ENCODE results near the gene CRIM1.

DNA sequence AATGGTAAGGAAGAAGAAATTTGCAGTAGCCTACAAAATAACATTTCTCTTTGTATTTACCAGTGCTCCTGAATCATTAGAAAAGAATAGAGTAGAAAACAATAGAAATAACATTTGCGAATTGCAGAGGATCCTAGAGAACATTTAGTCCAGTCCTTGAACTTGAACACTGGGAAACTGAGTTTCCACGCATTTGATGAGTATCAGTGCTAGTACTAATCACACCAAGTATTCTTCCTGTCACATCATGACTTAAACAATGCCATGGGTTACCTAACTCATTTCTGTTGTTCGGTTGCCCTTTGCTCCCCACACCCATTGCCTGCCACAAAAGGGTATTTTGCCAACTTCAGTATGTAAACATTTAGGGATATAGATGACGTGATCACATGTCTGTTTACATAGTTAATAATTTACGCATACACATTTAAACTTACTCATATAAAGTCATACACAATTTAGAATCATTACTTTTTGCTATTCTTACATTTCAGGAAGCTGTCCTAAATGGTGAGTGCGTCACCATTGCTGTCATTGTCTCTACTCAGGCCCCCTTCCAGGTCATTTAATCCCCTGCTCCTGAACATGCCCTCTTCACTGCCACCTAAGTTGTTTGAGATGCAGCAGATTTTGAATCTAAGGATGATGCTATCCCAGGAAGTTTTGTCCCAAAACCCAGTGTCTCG lies 42.3 kb downstream of the CRIM1 start:
- TF ChIP-seq, protein P1, sequence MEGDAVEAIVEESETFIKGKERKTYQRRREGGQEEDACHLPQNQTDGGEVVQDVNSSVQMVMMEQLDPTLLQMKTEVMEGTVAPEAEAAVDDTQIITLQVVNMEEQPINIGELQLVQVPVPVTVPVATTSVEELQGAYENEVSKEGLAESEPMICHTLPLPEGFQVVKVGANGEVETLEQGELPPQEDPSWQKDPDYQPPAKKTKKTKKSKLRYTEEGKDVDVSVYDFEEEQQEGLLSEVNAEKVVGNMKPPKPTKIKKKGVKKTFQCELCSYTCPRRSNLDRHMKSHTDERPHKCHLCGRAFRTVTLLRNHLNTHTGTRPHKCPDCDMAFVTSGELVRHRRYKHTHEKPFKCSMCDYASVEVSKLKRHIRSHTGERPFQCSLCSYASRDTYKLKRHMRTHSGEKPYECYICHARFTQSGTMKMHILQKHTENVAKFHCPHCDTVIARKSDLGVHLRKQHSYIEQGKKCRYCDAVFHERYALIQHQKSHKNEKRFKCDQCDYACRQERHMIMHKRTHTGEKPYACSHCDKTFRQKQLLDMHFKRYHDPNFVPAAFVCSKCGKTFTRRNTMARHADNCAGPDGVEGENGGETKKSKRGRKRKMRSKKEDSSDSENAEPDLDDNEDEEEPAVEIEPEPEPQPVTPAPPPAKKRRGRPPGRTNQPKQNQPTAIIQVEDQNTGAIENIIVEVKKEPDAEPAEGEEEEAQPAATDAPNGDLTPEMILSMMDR (conservative IDR thresholded peaks at IDR 0.05; ENCODE audit: low read length), result no peak
- no peak for TF ChIP-seq EZH2phosphoT487 (IDR thresholded peaks at IDR 0.05; ENCODE audit: borderline replicate concordance)

All from Loucy (cell line).